K562 (cell line): Measurements from ENCODE around the gene SLC39A3.

Source experiments
- BCL6 ChIP-seq: fragments of 250-450 bp; sonication (Bioruptor Pico); IDR thresholded peaks from 2 replicates; pipeline ENCODE4 v1.4.0; 2020
- CEBPZ ChIP-seq: fragments of 150-350 bp; IDR thresholded peaks from 2 replicates; pipeline ENCODE4 v1.6.1; 2014; ENCODE audit warnings: low read depth, mild to moderate bottlenecking, low read length, borderline replicate concordance
- CREBBP ChIP-seq: IDR thresholded peaks from one replicate; pipeline ENCODE4 v1.6.1; 2012; ENCODE audit warnings: low read depth, mild to moderate bottlenecking, control low read depth, inconsistent platforms, low read length
- TF ChIP-seq, protein P1 (sequence below): sonication (generic); formaldehyde crosslinking; IDR thresholded peaks from 2 replicates; pipeline ENCODE4 v1.9.0; 2022; ENCODE audit warnings: mild to moderate bottlenecking, missing genetic modification reagents

- TF ChIP-seq CEBPZ (no peak), BCL6 (CRISPR knock-in tag) (no peak), CREBBP (no peak)
- TF ChIP-seq, protein P1, sequence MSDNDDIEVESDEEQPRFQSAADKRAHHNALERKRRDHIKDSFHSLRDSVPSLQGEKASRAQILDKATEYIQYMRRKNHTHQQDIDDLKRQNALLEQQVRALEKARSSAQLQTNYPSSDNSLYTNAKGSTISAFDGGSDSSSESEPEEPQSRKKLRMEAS (CRISPR knock-in tag): no peak
Observed at GRCh38 chr19:2779121-2779740, 39.4 kb upstream of the SLC39A3 start.
